HG02973 (cell line): ENCODE data around the gene TTLL11.

Experiments used
- ATAC-seq: cut with Tn5 transposase; IDR thresholded peaks from one replicate; pipeline ENCODE4 v1.9.1; 2021; ENCODE audit warnings: moderate library complexity; ENCODE audit not compliant: unreplicated experiment

Gene TTLL11

GRCh38 chr9:121821326-121821725 is 271.8 kb downstream of the TTLL11 start:
- no peak for ATAC-seq

GRCh38 chr9:121820286-121821005 is 272.7 kb downstream of the TTLL11 start:
- ATAC-seq = no peak

- ATAC-seq = no peak
These were observed 273.5 kb downstream of the TTLL11 start for GRCh38 chr9:121819428-121820231.

- no peak for ATAC-seq
These were observed 274.2 kb downstream of the TTLL11 start for GRCh38 chr9:121818841-121819427.

GRCh38 chr9:121818016-121818661 is 275.0 kb downstream of the TTLL11 start:
- ATAC-seq = no peak

- ATAC-seq = no peak
These were observed 275.6 kb downstream of the TTLL11 start for GRCh38 chr9:121817476-121817875.

GRCh38 chr9:121816845-121817450 is 276.2 kb downstream of the TTLL11 start:
- ATAC-seq = no peak

- ATAC-seq = no peak
These were observed 276.7 kb downstream of the TTLL11 start for GRCh38 chr9:121816449-121816817.

GRCh38 chr9:121815546-121816448 is 277.3 kb downstream of the TTLL11 start:
- no peak for ATAC-seq

- no peak for ATAC-seq
These were observed 278.0 kb downstream of the TTLL11 start for GRCh38 chr9:121815084-121815483.

GRCh38 chr9:121814594-121814993 is 278.5 kb downstream of the TTLL11 start:
- no peak for ATAC-seq

- ATAC-seq = no peak
These were observed 279.4 kb downstream of the TTLL11 start for GRCh38 chr9:121813519-121814210.

GRCh38 chr9:121812159-121812735 is 280.9 kb downstream of the TTLL11 start:
- no peak for ATAC-seq

- no peak for ATAC-seq
These were observed 281.4 kb downstream of the TTLL11 start for GRCh38 chr9:121811751-121812150.

GRCh38 chr9:121811140-121811539 is 282.0 kb downstream of the TTLL11 start:
- ATAC-seq = no peak

GRCh38 chr9:121810489-121810888 is 282.6 kb downstream of the TTLL11 start:
- no peak for ATAC-seq

- ATAC-seq = no peak
These were observed 283.6 kb downstream of the TTLL11 start for GRCh38 chr9:121809356-121810050.

- ATAC-seq = no peak
These were observed 284.3 kb downstream of the TTLL11 start for GRCh38 chr9:121808781-121809180.
